ENCODE data around the gene PLPP2.

GRCh38 chr19:335486-336066, 44.4 kb upstream of the PLPP2 start:
- TF ChIP-seq CTCF (IDR thresholded peaks at IDR 0.05) (no peak), EP300 (IDR thresholded peaks at IDR 0.05) (no peak), POLR2AphosphoS5 (IDR thresholded peaks at IDR 0.05) (no peak)
